SW 1271 (cell line): ENCODE measurements around the gene KCNJ11.

Experiments
- DNase-seq, 2 experiments: peaks; one replicate each; lab custom pipeline; 2025; lab: John Stamatoyannopoulos, UW

The KCNJ11 gene

DNA sequence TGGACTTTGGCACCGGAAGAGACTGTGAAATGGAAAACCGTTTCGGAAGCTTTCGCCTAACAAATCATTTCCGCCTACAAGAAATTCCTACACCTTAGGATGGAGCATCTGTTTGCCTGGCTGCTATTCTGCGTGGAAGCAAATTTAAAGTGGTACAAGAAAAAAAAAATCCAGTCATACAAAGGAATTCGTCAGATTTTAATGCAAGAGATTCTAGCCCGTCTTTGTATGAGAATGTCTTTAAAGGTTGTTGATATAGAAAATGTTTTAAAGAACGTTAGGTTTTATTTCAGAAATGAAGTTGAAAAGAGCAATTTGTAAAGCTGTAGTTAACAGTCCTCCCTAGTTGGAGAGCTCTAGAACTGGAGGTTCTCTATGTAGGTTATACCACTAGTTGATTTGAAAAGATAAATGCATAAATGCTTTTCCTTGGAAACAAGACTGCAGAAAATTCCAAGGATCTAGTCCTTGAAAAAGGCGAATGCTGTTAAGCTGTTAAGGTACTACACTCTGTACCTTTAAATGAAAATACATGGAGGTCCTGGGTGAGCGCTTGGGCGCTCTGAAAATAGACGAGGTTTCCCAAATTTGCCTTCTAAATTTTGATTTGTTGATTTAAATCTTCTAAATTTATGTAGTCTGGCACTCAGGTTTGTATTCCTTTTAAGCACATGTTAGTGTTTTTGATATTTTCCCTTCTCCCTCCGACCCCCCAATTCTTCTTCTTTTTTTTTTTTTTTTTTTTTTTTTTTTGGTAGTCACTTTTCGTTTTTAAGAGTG, 34.4 kb downstream of the KCNJ11 start:
- DNase-seq, result peak in 1 of 2 experiments; percentile 50

DNA sequence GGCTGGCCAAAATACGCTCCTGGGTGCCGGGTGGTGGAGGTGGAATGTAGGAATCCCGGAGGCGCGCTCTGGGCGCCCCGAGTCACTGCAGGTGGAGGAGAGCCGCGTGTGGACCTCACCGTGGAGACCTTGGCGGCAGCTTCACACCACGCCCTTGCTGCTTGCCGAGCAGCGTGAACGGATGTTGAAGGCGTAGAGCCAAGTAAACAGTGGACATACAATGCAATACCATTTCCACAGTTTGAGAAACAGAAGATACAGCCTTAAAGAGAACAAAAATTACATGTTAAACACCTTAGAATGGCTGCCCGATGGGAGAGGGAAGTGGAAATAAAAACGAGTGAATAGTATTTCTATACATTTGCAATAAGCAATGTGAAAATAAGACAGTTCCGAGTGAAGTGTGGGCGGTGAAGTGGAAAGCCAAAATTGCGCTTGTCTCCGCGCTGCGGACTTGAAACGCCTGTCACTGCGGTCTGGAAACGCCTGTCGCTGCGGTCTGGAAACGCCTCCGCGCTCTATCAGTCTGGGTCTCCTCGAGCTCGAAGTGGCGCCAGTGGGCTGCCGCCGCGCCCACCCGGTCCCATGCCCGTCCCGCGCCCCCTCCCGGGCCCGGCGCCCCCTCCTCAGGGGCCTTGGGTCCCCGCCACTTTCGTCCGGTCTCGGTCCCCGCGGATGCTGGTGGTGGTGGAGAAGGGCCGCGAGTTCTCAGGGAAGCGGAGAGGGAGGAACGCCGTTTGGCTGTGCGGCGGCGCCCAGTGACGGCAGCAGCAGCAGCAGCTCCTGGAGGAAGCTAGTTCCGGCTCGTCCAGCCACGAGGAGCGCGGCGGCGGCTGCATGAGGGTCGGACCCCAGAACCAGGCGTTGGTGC, 35.3 kb downstream of the KCNJ11 start:
- DNase-seq, result peak; percentile 29 to 77

- DNase-seq, result peak in 1 of 2 experiments; percentile 58
Measured at GRCh38 chr11:17351510-17352176, 36.8 kb downstream of the KCNJ11 start, which contains the start of gene NCR3LG1. Gene NCR3LG1, plus strand, starts transcription at chr11:17351800. Its CDS starts 170 bp downstream, at chr11:17351970.

- peak in 1 of 2 experiments; percentile 58 for DNase-seq
Measured at GRCh38 chr11:17351172-17351509, 37.3 kb downstream of the KCNJ11 start.

- DNase-seq, result no peak
Measured at GRCh38 chr11:17350455-17351171, 37.8 kb downstream of the KCNJ11 start.

- no peak for DNase-seq
Measured at GRCh38 chr11:17347676-17348075, 40.8 kb downstream of the KCNJ11 start.

- DNase-seq, result no peak
Measured at GRCh38 chr11:17343907-17344306, 44.6 kb downstream of the KCNJ11 start.

DNA sequence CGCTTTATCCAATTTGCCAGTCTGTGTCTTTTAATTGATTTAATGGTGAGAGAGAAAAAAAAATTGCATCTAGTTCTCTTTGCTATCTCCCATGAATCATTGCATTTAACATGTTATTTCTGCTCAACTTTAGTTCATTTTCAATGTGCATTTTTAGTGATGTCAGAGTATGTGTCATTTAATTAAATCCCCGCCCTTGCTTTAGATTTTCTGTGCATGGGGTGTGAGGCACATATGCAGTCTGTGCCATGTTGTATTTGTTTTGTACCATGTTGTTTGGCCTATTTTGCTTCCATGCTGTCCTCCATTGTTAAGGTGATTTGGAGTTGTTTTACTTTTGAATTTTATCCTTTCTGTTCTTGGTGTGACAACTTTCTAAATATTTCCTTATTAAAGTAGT, 45.2 kb downstream of the KCNJ11 start:
- DNase-seq, result no peak
